SU-DHL-6 (cell line): ENCODE measurements around the gene CDKN1B.

Source experiments
- H2AFZ ChIP-seq: fragments of 200-600 bp; sonication (generic); 2 replicates; pipeline ENCODE4 v1.6.1; 2014; ENCODE audit warnings: low read depth, mild to moderate bottlenecking, moderate library complexity, mixed read lengths, antibody characterized with exemption, low read length; ENCODE audit not compliant: severe bottlenecking
- H3F3A ChIP-seq: fragments of 200-600 bp; shearing (Covaris generic); 2 replicates; pipeline ENCODE4 v1.6.0; 2016; ENCODE audit warnings: antibody characterized with exemption, mild to moderate bottlenecking; ENCODE audit not compliant: insufficient read depth
- H3K27ac ChIP-seq: fragments of 200-600 bp; sonication (generic); 2 replicates; pipeline ENCODE4 v1.5.1; 2016; ENCODE audit warnings: low read depth, mild to moderate bottlenecking, low read length, moderate library complexity, mixed read lengths
- H3K27me3 ChIP-seq: fragments of 200-600 bp; sonication (generic), shearing (Covaris generic); 2 replicates; pipeline ENCODE4 v1.6.0; 2014; ENCODE audit warnings: mild to moderate bottlenecking, low read length
- H3K36me3 ChIP-seq: fragments of 200-600 bp; sonication (generic); 2 replicates; pipeline ENCODE4 v1.6.1; 2014; ENCODE audit warnings: mild to moderate bottlenecking, low read length, mixed read lengths
- H3K4me2 ChIP-seq: fragments of 300-600, 200-600 bp; shearing (Covaris generic), sonication (generic); 2 replicates; pipeline ENCODE4 v1.6.0; 2014; ENCODE audit warnings: low read length, low read depth, mild to moderate bottlenecking; ENCODE audit not compliant: poor library complexity, severe bottlenecking
- H3K4me3 ChIP-seq: fragments of 200-600 bp; sonication (generic); 2 replicates; pipeline ENCODE4 v1.5.1; 2014; ENCODE audit warnings: antibody characterized with exemption, low read length, mild to moderate bottlenecking, mixed read lengths; ENCODE audit not compliant: insufficient read depth, poor library complexity, severe bottlenecking
- H3K79me2 ChIP-seq: fragments of 200-600 bp; sonication (generic); 2 replicates; pipeline ENCODE4 v1.6.1; 2014; ENCODE audit warnings: mild to moderate bottlenecking, low read length, moderate library complexity; ENCODE audit not compliant: insufficient read depth
- H3K9ac ChIP-seq: fragments of 200-600 bp; sonication (generic); 2 replicates; pipeline ENCODE4 v1.7.0; 2014; ENCODE audit warnings: mild to moderate bottlenecking, low read length
- H3K9me2 ChIP-seq: fragments of 200-600 bp; sonication (generic); replicated peaks from 2 replicates; pipeline ENCODE4 v1.6.1; 2014; ENCODE audit warnings: low read length; ENCODE audit not compliant: insufficient read depth
- H3K9me3 ChIP-seq: fragments of 200-600 bp; sonication (generic); 2 replicates; pipeline ENCODE4 v1.6.1; 2014; ENCODE audit warnings: low read length, mixed read lengths; ENCODE audit not compliant: insufficient read depth
- H4K20me1 ChIP-seq: fragments of 200-600 bp; sonication (generic); 2 replicates; pipeline ENCODE4 v1.6.1; 2014; ENCODE audit warnings: low read depth, mild to moderate bottlenecking, antibody characterized with exemption, low read length, moderate library complexity, mixed read lengths
- EZH2phosphoT487 ChIP-seq: fragments of 200-600 bp; sonication (generic), shearing (Covaris generic); conservative IDR thresholded peaks from 2 replicates; pipeline ENCODE4 v1.6.1; 2018; ENCODE audit warnings: mild to moderate bottlenecking, antibody characterized with exemption, low read length, moderate library complexity, mixed read lengths
- TF ChIP-seq, protein P1 (sequence below): fragments of 200-600 bp; sonication (generic); IDR thresholded peaks from one replicate; pipeline ENCODE4 v1.5.1; 2017; ENCODE audit warnings: antibody characterized with exemption, mild to moderate bottlenecking, low read length, moderate library complexity; ENCODE audit not compliant: insufficient read depth, poor library complexity, severe bottlenecking

Gene CDKN1B

DNA sequence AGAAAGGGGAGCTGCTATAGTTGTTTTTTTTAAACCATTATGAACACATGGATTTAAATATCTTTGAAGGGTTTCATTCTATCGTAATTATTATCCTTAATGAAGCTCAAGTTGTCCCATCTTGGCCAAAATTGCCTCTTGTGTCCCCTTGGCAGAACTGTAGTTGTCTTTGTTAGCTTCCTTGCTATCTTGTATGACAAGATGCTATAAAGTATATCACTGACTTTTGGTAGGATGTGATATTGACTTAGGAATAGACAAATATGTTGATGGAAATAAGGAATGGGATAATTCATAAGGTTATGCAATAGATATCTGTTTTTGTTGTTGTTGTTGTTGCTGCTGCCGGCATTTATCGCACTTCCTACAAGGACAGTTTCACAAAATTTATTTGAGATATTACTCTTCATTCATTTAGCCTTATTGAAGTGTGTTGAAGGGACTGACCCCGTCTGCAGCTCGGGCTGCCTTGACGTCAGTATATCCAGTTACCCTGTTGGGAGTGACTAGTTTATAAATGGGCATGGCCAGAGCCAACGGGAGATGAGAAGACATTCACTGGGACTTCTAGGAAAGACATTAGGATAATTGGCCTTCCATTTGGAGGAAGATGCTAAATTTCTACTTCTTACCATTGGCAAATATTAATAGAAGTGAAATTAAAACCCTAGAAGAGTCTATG, 42.2 kb downstream of the CDKN1B start:
- Histone ChIP-seq H3F3A (no peaks in the 10 kb centered on the region), H3K79me2 (no peaks in the 10 kb centered on the region), H3K4me2 (no peak overlapping the region), H3K9me2 (no peaks in the 10 kb centered on the region), H3K27me3 (no peaks in the 10 kb centered on the region), H3K9me3 (no peaks in the 10 kb centered on the region), H3K4me3 (no peak overlapping the region), H2AFZ (no peak overlapping the region), H3K36me3 (no peaks in the 10 kb centered on the region), H3K9ac (no peak overlapping the region), H3K27ac (no peak overlapping the region), H4K20me1 (no peaks in the 10 kb centered on the region)
- no peak for TF ChIP-seq EZH2phosphoT487
- TF ChIP-seq, protein P1, sequence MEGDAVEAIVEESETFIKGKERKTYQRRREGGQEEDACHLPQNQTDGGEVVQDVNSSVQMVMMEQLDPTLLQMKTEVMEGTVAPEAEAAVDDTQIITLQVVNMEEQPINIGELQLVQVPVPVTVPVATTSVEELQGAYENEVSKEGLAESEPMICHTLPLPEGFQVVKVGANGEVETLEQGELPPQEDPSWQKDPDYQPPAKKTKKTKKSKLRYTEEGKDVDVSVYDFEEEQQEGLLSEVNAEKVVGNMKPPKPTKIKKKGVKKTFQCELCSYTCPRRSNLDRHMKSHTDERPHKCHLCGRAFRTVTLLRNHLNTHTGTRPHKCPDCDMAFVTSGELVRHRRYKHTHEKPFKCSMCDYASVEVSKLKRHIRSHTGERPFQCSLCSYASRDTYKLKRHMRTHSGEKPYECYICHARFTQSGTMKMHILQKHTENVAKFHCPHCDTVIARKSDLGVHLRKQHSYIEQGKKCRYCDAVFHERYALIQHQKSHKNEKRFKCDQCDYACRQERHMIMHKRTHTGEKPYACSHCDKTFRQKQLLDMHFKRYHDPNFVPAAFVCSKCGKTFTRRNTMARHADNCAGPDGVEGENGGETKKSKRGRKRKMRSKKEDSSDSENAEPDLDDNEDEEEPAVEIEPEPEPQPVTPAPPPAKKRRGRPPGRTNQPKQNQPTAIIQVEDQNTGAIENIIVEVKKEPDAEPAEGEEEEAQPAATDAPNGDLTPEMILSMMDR: no peak

DNA sequence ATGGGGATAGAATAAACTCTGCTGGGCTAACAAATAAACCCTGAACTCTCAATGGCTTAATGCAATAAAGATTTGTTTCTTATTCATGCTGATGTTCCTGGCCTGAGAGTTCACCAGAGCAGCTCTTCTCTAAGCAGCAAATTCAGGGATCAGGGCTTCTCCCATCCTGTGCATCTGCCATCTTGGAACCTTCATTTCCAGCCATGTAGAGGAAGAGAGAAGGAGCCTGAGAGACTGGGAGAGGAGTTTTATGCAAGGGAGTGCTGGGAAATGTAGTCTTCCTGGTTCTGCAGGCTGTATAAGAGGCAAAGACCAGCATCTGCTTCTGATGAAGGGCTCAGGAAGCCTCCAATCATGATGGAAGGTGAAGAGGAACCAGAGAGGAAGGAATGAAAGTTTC, 47.7 kb downstream of the CDKN1B start:
- no peak overlapping the region for H3K4me3 ChIP-seq
- H3K27me3 ChIP-seq: no peaks in the 10 kb centered on the region
- H3K4me2 ChIP-seq: no peak overlapping the region
- no peaks in the 10 kb centered on the region for H3K9me3 ChIP-seq
- H3K79me2 ChIP-seq: no peaks in the 10 kb centered on the region
- no peak overlapping the region for H2AFZ ChIP-seq
- H3K9me2 ChIP-seq: no peaks in the 10 kb centered on the region
- H3K9ac ChIP-seq: no peak overlapping the region
- no peaks in the 10 kb centered on the region for H3K36me3 ChIP-seq
- no peaks in the 10 kb centered on the region for H3F3A ChIP-seq
- H3K27ac ChIP-seq: no peak overlapping the region
- H4K20me1 ChIP-seq: no peaks in the 10 kb centered on the region
- TF ChIP-seq, protein P1: no peak
- no peak for TF ChIP-seq EZH2phosphoT487

GRCh38 chr12:12770262-12770661, 53.1 kb downstream of the CDKN1B start:
- no peak for TF ChIP-seq EZH2phosphoT487
- TF ChIP-seq, protein P1: no peak
- Histone ChIP-seq H3K27me3 (no peaks in the 10 kb centered on the region), H3K79me2 (no peaks in the 10 kb centered on the region), H3K4me3 (no peak overlapping the region), H2AFZ (no peak overlapping the region), H3K9ac (no peak overlapping the region), H3K9me2 (no peaks in the 10 kb centered on the region), H4K20me1 (no peaks in the 10 kb centered on the region), H3K9me3 (no peaks in the 10 kb centered on the region), H3F3A (no peaks in the 10 kb centered on the region), H3K27ac (no peak overlapping the region), H3K36me3 (no peaks in the 10 kb centered on the region), H3K4me2 (no peak overlapping the region)
